K562 (cell line): Measurements from ENCODE around the gene SAMD4A. TPM values are rescaled to one million over a fixed set of nuclear protein-coding genes. Genes with fewer than 3 reads are reported as not detected.

Source experiments
- EP400 ChIP-seq: fragments of 450-650 bp; IDR thresholded peaks from 2 replicates; pipeline ENCODE4 v1.6.1; 2017; ENCODE audit warnings: antibody characterized with exemption, mild to moderate bottlenecking, moderate library complexity
- ESRRA ChIP-seq: fragments of 450-650 bp; IDR thresholded peaks from 2 replicates; pipeline ENCODE4 v1.6.1; 2014; ENCODE audit warnings: low read depth, mild to moderate bottlenecking, moderate library complexity, borderline replicate concordance
- HDAC1 ChIP-seq, 2 experiments: fragments of 450-650 bp; IDR thresholded peaks; 2 replicates each; pipeline ENCODE4 v1.6.1; 2016 to 2017; ENCODE audit warnings: inconsistent platforms in 1 of 2, mild to moderate bottlenecking in 1 of 2, moderate library complexity in 1 of 2
- HLTF ChIP-seq: fragments of 450-650 bp; IDR thresholded peaks from 2 replicates; pipeline ENCODE4 v1.6.1; 2016
- MEIS2 ChIP-seq: fragments of 450-650 bp; IDR thresholded peaks from 2 replicates; pipeline ENCODE4 v1.6.1; 2014; ENCODE audit warnings: mild to moderate bottlenecking; ENCODE audit not compliant: partially characterized antibody
- SMARCC2 ChIP-seq: fragments of 450-650 bp; IDR thresholded peaks from 2 replicates; pipeline ENCODE4 v1.6.1; 2017; ENCODE audit warnings: antibody characterized with exemption, moderate library complexity, mild to moderate bottlenecking, low read depth
- polyA plus RNA-seq, 8 experiments: library from polyadenylated mRNA; depleted of rRNA in 4 of 8; stranded (reverse) in 5 of 8; unstranded in 3 of 8; fragments of >200 nt; fragmentation: Nextera tagmentation in 2 of 8; fragmentation: Illumina TruSeq in 1 of 8; extraction: Ambion mirVana in 2 of 8; extraction: Trizol in 1 of 8; gene quantifications; 2 replicates each; pipeline versions ENCODE4 v1.2.1 to v1.2.3, GENCODE V29; 2011 to 2014; ENCODE audit warnings: inconsistent platforms in 1 of 8, missing spikeins in 1 of 8
- total RNA-seq, 7 experiments: library from RNA; depleted of rRNA in 6 of 7; stranded (reverse); fragments of >200 nt in 6 of 7; fragmentation: Illumina TruSeq in 2 of 7; extraction: Trizol in 2 of 7; gene quantifications; 2 replicates each; pipeline versions ENCODE4 v1.2.1 to v1.2.3, GENCODE V29; 2011 to 2021; ENCODE audit warnings: low replicate concordance in 1 of 7
- TF ChIP-seq, protein P1 (sequence below): fragments of 450-650 bp; IDR thresholded peaks from 2 replicates; pipeline ENCODE4 v1.6.1; 2016
- TF ChIP-seq, protein P2 (sequence below): sonication (generic); formaldehyde crosslinking; IDR thresholded peaks from 2 replicates; pipeline ENCODE4 v1.9.0; 2022; ENCODE audit warnings: mild to moderate bottlenecking, missing genetic modification reagents
- TF ChIP-seq, protein P3 (sequence below): sonication (generic); IDR thresholded peaks from 2 replicates; pipeline ENCODE4 v1.6.1; 2016
- TF ChIP-seq, protein P4 (sequence below): sonication (generic); formaldehyde crosslinking; IDR thresholded peaks from 2 replicates; pipeline ENCODE4 v1.8.0; 2022; ENCODE audit warnings: missing genetic modification reagents, mild to moderate bottlenecking, moderate library complexity, borderline replicate concordance
- TF ChIP-seq, protein P5 (sequence below), 2 experiments: IDR thresholded peaks; 2 replicates each; pipeline ENCODE4 v1.6.1; 2011; ENCODE audit warnings: borderline replicate concordance in 1 of 2, control low read depth in 1 of 2, low read depth in 1 of 2, low read length in 1 of 2, mild to moderate bottlenecking in 1 of 2, mixed read lengths in 1 of 2, moderate library complexity in 1 of 2; ENCODE audit not compliant: insufficient read depth in 1 of 2, insufficient read length in 1 of 2, poor library complexity in 1 of 2, severe bottlenecking in 1 of 2; ENCODE audit errors: extremely low read depth in 1 of 2
- TF ChIP-seq, protein P6 (sequence below): fragments of 450-650 bp; IDR thresholded peaks from 2 replicates; pipeline ENCODE4 v1.6.1; 2017; ENCODE audit warnings: mild to moderate bottlenecking, moderate library complexity

Gene SAMD4A
- total and polyA plus RNA-seq, 9 of the 15 experiments (the other 6 are each of a cell fraction or from before 2014, with no cell fraction given) = 0.66 to 6.8 (median 3.3) TPM

DNA sequence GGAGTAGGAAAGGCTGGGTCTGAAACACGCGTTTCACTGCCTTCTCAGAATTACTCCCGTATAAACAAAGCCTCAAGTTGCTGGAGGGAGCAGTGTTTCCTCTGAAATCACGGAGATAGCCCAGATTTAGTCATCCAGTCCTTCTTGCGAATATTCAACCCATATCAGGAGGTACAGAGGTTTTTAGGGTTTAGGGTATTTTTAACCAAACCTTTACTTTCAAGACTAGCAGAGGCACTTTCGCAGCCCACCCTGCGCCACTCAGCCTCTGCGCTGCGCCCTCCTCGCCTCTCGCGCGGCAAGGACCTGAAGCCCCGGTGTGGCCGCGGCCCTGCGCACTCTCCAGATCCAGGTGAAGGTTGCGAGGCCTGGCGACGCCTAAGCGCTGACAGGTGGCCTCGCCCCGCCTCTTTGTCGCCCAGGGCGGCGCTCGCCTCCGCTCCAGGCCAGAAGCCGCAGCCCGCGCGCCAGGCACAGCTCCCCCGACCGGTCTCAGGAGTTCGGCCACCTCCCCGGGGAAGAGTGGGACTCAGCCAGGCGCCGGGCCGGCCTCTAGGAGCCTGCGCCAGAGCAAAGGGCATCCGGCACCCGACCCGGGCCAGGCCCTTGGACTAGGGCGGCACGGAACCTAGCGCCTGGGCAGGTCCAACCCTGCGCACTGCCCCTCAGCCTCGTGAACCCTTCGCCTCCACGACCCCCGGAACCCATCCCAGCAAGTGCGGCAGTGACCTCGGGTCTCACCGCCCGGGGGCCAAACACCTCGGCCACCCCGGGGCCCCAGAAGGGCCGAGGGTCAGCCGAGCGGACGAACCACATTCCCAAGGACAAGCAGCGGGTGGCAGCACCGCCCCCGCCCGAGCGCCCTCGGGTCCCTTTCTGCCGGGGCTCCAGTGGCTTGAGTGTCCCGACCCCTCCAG lies 1.8 kb upstream of the SAMD4A start (continued):
- TF ChIP-seq, protein P1, sequence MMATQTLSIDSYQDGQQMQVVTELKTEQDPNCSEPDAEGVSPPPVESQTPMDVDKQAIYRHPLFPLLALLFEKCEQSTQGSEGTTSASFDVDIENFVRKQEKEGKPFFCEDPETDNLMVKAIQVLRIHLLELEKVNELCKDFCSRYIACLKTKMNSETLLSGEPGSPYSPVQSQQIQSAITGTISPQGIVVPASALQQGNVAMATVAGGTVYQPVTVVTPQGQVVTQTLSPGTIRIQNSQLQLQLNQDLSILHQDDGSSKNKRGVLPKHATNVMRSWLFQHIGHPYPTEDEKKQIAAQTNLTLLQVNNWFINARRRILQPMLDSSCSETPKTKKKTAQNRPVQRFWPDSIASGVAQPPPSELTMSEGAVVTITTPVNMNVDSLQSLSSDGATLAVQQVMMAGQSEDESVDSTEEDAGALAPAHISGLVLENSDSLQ = no peak
- TF ChIP-seq, protein P2, sequence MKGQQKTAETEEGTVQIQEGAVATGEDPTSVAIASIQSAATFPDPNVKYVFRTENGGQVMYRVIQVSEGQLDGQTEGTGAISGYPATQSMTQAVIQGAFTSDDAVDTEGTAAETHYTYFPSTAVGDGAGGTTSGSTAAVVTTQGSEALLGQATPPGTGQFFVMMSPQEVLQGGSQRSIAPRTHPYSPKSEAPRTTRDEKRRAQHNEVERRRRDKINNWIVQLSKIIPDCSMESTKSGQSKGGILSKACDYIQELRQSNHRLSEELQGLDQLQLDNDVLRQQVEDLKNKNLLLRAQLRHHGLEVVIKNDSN (CRISPR knock-in tag) = no peak
- TF ChIP-seq MEIS2 (peak; percentile 55), ESRRA (peak; percentile 76), HLTF (no peak), EP400 (no peak), HDAC1 (IDR thresholded peaks at IDR 0.05) (peak in 1 of 2 experiments; percentile 43; a peak in 1 of 4 replicates), SMARCC2 (no peak)
- TF ChIP-seq, protein P3, sequence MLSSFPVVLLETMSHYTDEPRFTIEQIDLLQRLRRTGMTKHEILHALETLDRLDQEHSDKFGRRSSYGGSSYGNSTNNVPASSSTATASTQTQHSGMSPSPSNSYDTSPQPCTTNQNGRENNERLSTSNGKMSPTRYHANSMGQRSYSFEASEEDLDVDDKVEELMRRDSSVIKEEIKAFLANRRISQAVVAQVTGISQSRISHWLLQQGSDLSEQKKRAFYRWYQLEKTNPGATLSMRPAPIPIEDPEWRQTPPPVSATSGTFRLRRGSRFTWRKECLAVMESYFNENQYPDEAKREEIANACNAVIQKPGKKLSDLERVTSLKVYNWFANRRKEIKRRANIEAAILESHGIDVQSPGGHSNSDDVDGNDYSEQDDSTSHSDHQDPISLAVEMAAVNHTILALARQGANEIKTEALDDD = peak; percentile 37; the same call in 1 of the 2 replicates
- TF ChIP-seq, protein P4, sequence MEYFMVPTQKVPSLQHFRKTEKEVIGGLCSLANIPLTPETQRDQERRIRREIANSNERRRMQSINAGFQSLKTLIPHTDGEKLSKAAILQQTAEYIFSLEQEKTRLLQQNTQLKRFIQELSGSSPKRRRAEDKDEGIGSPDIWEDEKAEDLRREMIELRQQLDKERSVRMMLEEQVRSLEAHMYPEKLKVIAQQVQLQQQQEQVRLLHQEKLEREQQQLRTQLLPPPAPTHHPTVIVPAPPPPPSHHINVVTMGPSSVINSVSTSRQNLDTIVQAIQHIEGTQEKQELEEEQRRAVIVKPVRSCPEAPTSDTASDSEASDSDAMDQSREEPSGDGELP (CRISPR knock-in tag) = peak; percentile 54; the same call in 1 of the 2 replicates
- TF ChIP-seq, protein P5, sequence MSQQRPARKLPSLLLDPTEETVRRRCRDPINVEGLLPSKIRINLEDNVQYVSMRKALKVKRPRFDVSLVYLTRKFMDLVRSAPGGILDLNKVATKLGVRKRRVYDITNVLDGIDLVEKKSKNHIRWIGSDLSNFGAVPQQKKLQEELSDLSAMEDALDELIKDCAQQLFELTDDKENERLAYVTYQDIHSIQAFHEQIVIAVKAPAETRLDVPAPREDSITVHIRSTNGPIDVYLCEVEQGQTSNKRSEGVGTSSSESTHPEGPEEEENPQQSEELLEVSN (IDR thresholded peaks at IDR 0.05; ENCODE audit: borderline replicate concordance in 1 of 2, extremely low read depth in 1 of 2, insufficient read depth in 1 of 2, insufficient read length in 1 of 2, low read depth in 1 of 2, low read length in 1 of 2, poor library complexity in 1 of 2, severe bottlenecking in 1 of 2) = peak in 1 of 2 experiments; percentile 71
- TF ChIP-seq, protein P6, sequence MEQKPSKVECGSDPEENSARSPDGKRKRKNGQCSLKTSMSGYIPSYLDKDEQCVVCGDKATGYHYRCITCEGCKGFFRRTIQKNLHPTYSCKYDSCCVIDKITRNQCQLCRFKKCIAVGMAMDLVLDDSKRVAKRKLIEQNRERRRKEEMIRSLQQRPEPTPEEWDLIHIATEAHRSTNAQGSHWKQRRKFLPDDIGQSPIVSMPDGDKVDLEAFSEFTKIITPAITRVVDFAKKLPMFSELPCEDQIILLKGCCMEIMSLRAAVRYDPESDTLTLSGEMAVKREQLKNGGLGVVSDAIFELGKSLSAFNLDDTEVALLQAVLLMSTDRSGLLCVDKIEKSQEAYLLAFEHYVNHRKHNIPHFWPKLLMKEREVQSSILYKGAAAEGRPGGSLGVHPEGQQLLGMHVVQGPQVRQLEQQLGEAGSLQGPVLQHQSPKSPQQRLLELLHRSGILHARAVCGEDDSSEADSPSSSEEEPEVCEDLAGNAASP = no peak
